ENCODE measurements around the gene TNIP1. TPM values are rescaled to one million over a fixed set of nuclear protein-coding genes. Genes with fewer than 3 reads are reported as not detected.
A peak's percentile ranks its signal among the peaks of the same experiment; 100 is the strongest.

Gene TNIP1
- 100 to 1,000 TPM; 140 to 180 (median 153) TPM for total RNA-seq
- 114 TPM for total RNA-seq (2013)

- H3K27me3 Mint-ChIP-seq (ENCODE audit: low read depth in 2 of 2) = no peaks in the 10 kb centered on the region
- intact Hi-C loops (cut with micrococcal nuclease) = loop anchor here (1.0 kb wide), 2 partner anchors 13 to 17 kb away; no protein-coding TSS in a partner anchor
- Histone ChIP-seq H3K9me3 (ENCODE audit: control insufficient read depth, insufficient read depth, low read length) (no peaks in the 10 kb centered on the region), H3K4me1 (ENCODE audit: control insufficient read depth, insufficient read depth, low read length) (peaks cover 61% of the 10 kb centered on the region), H3K4me3 (ENCODE audit: low read length) (peak within 1 kb of the TSS; percentile 76), H3K27me3 (ENCODE audit: control insufficient read depth, insufficient read depth, low read length) (no peaks in the 10 kb centered on the region), H3K27ac (ENCODE audit: low read length) (peak within 1 kb of the TSS; percentile 94), H3K36me3 (ENCODE audit: control insufficient read depth, insufficient read depth, low read length) (peaks cover 8% of the 10 kb centered on the region)
- H3K4me3 Mint-ChIP-seq = peak within 1 kb of the TSS; percentile 93
- peak; percentile 96 for DNase-seq
- H3K27ac Mint-ChIP-seq = peak within 1 kb of the TSS; percentile 93 to 95
- H3K4me1 Mint-ChIP-seq = peaks cover 52 to 54% of the 10 kb centered on the region in 2 donors
- no peaks in the 10 kb centered on the region for H3K9me3 Mint-ChIP-seq
- under 1% methylated on average over 86 of the region's 86 CpGs for WGBS (ENCODE audit: insufficient coverage)
- no peak for TF ChIP-seq CTCF (IDR thresholded peaks at IDR 0.05)
- H3K36me3 Mint-ChIP-seq = no peaks in the 10 kb centered on the region
- ATAC-seq = peak; percentile 88 to 97 (median 92)
Measured at GRCh38 chr5:151080613-151081430, at the start of gene TNIP1. TSS of gene TNIP1 (minus strand) at chr5:151081034. CDS start at chr5:151065095, 15,939 bp downstream.

GRCh38 chr5:151130235-151130921, 49.5 kb upstream of the TNIP1 start:
- TF ChIP-seq CTCF (IDR thresholded peaks at IDR 0.05) = no peak
- no peaks in the 10 kb centered on the region for H3K9me3 ChIP-seq (ENCODE audit: control insufficient read depth, insufficient read depth, low read length)
- Mint-ChIP-seq H3K4me1 (peaks cover 35 to 59% of the 10 kb centered on the region in 2 donors), H3K4me3 (no peak overlapping the region), H3K27me3 (ENCODE audit: low read depth in 2 of 2) (no peaks in the 10 kb centered on the region), H3K36me3 (peaks cover 40% of the 10 kb centered on the region), H3K9me3 (no peaks in the 10 kb centered on the region), H3K27ac (peak overlapping the region; percentile 71 to 82)
- H3K27ac ChIP-seq (ENCODE audit: low read length) = no peak overlapping the region
- no peak for DNase-seq
- no peak overlapping the region for H3K4me3 ChIP-seq (ENCODE audit: low read length)
- intact Hi-C loops (cut with micrococcal nuclease) = no loop called here
- H3K4me1 ChIP-seq (ENCODE audit: control insufficient read depth, insufficient read depth, low read length) = peaks cover 36% of the 10 kb centered on the region
- ATAC-seq = no peak
- no peaks in the 10 kb centered on the region for H3K27me3 ChIP-seq (ENCODE audit: control insufficient read depth, insufficient read depth, low read length)
- peaks cover 97% of the 10 kb centered on the region for H3K36me3 ChIP-seq (ENCODE audit: control insufficient read depth, insufficient read depth, low read length)
- WGBS (ENCODE audit: insufficient coverage) = 98% methylated on average over 8 of the region's 8 CpGs

GRCh38 chr5:151128817-151129216, 48.0 kb upstream of the TNIP1 start:
- Mint-ChIP-seq H3K36me3 (peaks cover 33% of the 10 kb centered on the region), H3K9me3 (no peaks in the 10 kb centered on the region), H3K27me3 (ENCODE audit: low read depth in 2 of 2) (no peaks in the 10 kb centered on the region), H3K4me3 (no peak overlapping the region), H3K4me1 (peaks cover 36 to 51% of the 10 kb centered on the region in 2 donors), H3K27ac (peak overlapping the region; percentile 50 to 82)
- H3K27me3 ChIP-seq (ENCODE audit: control insufficient read depth, insufficient read depth, low read length) = no peaks in the 10 kb centered on the region
- ATAC-seq = no peak
- no peak for TF ChIP-seq CTCF (IDR thresholded peaks at IDR 0.05)
- no peaks in the 10 kb centered on the region for H3K9me3 ChIP-seq (ENCODE audit: control insufficient read depth, insufficient read depth, low read length)
- no peak overlapping the region for H3K27ac ChIP-seq (ENCODE audit: low read length)
- 86% methylated on average over 4 of the region's 4 CpGs for WGBS (ENCODE audit: insufficient coverage)
- peaks cover 41% of the 10 kb centered on the region for H3K4me1 ChIP-seq (ENCODE audit: control insufficient read depth, insufficient read depth, low read length)
- no peak for DNase-seq
- peaks cover 97% of the 10 kb centered on the region for H3K36me3 ChIP-seq (ENCODE audit: control insufficient read depth, insufficient read depth, low read length)
- H3K4me3 ChIP-seq (ENCODE audit: low read length) = no peak overlapping the region
- intact Hi-C loops (cut with micrococcal nuclease) = no loop called here

Data from natural killer cell (primary cell).